Measurements from ENCODE around the gene RAMP1.
A peak's percentile ranks its signal among the peaks of the same experiment; 100 is the strongest.
"Not testable (repeated sequence)": the region's sequence is repeated elsewhere in the genome, so short reads cannot be mapped to it uniquely, and the experiment has no call there.

Gene RAMP1

GRCh38 chr2:237859533-237860272, at the start of gene RAMP1:
Gene RAMP1 (plus strand): TSS chr2:237859623. CDS start chr2:237859676, 53 bp downstream.
- peak; percentile 21 for DNase-seq (ENCODE audit: low spot score)

GRCh38 chr2:237815637-237816036, 43.8 kb upstream of the RAMP1 start:
- no peak for DNase-seq (ENCODE audit: low spot score)

- DNase-seq (ENCODE audit: low spot score): no peak
Measured at GRCh38 chr2:237816531-237816930, 42.9 kb upstream of the RAMP1 start.

GRCh38 chr2:237818066-237818473, 41.4 kb upstream of the RAMP1 start:
- peak; percentile 44 for DNase-seq (ENCODE audit: low spot score)

- DNase-seq (ENCODE audit: low spot score): no peak
Measured at GRCh38 chr2:237819231-237819630, 40.2 kb upstream of the RAMP1 start.

GRCh38 chr2:237820421-237820820, 39.0 kb upstream of the RAMP1 start:
- DNase-seq (ENCODE audit: low spot score): no peak

- no peak for DNase-seq (ENCODE audit: low spot score)
Measured at GRCh38 chr2:237823544-237823943, 35.9 kb upstream of the RAMP1 start.

GRCh38 chr2:237824085-237824484, 35.3 kb upstream of the RAMP1 start:
- no peak for DNase-seq (ENCODE audit: low spot score)

GRCh38 chr2:237827421-237827987, 31.9 kb upstream of the RAMP1 start:
- no peak for DNase-seq (ENCODE audit: low spot score)

GRCh38 chr2:237830522-237830921, 28.9 kb upstream of the RAMP1 start:
- DNase-seq (ENCODE audit: low spot score): no peak

- DNase-seq (ENCODE audit: low spot score): no peak
Measured at GRCh38 chr2:237833546-237833945, 25.9 kb upstream of the RAMP1 start.

- no peak for DNase-seq (ENCODE audit: low spot score)
Measured at GRCh38 chr2:237835372-237835771, 24.1 kb upstream of the RAMP1 start.

GRCh38 chr2:237841051-237841450, 18.4 kb upstream of the RAMP1 start:
- no peak for DNase-seq (ENCODE audit: low spot score)

GRCh38 chr2:237848940-237849339, 10.5 kb upstream of the RAMP1 start:
- not testable (repeated sequence) for DNase-seq (ENCODE audit: low spot score)

- DNase-seq (ENCODE audit: low spot score): no peak
Measured at GRCh38 chr2:237854295-237854694, 5.1 kb upstream of the RAMP1 start.

GRCh38 chr2:237857791-237858190, 1.6 kb upstream of the RAMP1 start:
- DNase-seq (ENCODE audit: low spot score): no peak

GRCh38 chr2:237858294-237859081, 935 bp upstream of the RAMP1 start:
- peak; percentile 91 for DNase-seq (ENCODE audit: low spot score)

- no peak for DNase-seq (ENCODE audit: low spot score)
Measured at GRCh38 chr2:237859082-237859433, 365 bp upstream of the RAMP1 start.

- no peak for DNase-seq (ENCODE audit: low spot score)
Measured at GRCh38 chr2:237860273-237860935, 981 bp downstream of the RAMP1 start.

- DNase-seq (ENCODE audit: low spot score): peak; percentile 21
Measured at GRCh38 chr2:237861875-237862527, 2.6 kb downstream of the RAMP1 start.

- DNase-seq (ENCODE audit: low spot score): no peak
Measured at GRCh38 chr2:237862528-237862895, 3.1 kb downstream of the RAMP1 start.

- no peak for DNase-seq (ENCODE audit: low spot score)
Measured at GRCh38 chr2:237863102-237863511, 3.7 kb downstream of the RAMP1 start.

Measured in AG08395 (cell line).